ENCODE results near the gene NFIB. TPM values are rescaled to one million over a fixed set of nuclear protein-coding genes. Genes with fewer than 3 reads are reported as not detected.

Gene NFIB
- total RNA-seq, 1 donor from 2014 or later, result 0.30 TPM

DNA sequence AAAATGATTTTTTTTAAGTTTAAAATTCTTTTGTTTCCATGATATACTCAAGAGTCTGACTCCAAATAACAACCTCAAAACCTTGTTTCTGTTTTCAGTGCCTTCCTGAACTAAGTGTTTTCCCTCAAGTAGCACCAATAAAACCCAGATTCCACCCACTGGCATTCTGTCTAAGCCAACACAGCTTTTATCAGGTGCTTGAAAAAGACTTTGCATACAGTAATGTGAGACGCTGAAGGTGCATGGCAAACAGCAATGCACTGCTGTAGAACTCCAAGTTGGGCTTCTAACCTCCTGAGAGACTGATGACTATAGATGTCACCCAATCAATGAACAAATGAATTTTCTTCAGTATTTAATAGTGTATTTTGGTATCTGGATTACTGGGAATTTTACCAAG is 95.7 kb downstream of the NFIB start:
- Histone ChIP-seq H3K36me3 (no peaks in the 10 kb centered on the region), H3K9me3 (ENCODE audit: low read depth) (no peaks in the 10 kb centered on the region), H3K4me3 (no peak overlapping the region), H3K4me2 (no peak overlapping the region), H3K4me1 (no peaks in the 10 kb centered on the region), H2AFZ (replicated peaks) (no peak overlapping the region), H3K27ac (no peak overlapping the region), H4K20me1 (ENCODE audit: low read depth) (no peaks in the 10 kb centered on the region), H3K27me3 (no peaks in the 10 kb centered on the region), H3K79me2 (ENCODE audit: low read depth) (no peaks in the 10 kb centered on the region), H3K9ac (no peak overlapping the region), H3F3A (ENCODE audit: low read depth) (no peaks in the 10 kb centered on the region)
- Mint-ChIP-seq H3K9me3 (no peaks in the 10 kb centered on the region), H3K36me3 (peaks cover 2% of the 10 kb centered on the region), H3K4me3 (no peak overlapping the region), H3K27ac (no peak overlapping the region), H3K4me1 (peaks cover 5% of the 10 kb centered on the region), H3K27me3 (ENCODE audit: insufficient read depth, low read depth) (peaks cover 3% of the 10 kb centered on the region)
- no peak for DNase-seq (ENCODE audit: low spot score)
- TF ChIP-seq, protein P1, sequence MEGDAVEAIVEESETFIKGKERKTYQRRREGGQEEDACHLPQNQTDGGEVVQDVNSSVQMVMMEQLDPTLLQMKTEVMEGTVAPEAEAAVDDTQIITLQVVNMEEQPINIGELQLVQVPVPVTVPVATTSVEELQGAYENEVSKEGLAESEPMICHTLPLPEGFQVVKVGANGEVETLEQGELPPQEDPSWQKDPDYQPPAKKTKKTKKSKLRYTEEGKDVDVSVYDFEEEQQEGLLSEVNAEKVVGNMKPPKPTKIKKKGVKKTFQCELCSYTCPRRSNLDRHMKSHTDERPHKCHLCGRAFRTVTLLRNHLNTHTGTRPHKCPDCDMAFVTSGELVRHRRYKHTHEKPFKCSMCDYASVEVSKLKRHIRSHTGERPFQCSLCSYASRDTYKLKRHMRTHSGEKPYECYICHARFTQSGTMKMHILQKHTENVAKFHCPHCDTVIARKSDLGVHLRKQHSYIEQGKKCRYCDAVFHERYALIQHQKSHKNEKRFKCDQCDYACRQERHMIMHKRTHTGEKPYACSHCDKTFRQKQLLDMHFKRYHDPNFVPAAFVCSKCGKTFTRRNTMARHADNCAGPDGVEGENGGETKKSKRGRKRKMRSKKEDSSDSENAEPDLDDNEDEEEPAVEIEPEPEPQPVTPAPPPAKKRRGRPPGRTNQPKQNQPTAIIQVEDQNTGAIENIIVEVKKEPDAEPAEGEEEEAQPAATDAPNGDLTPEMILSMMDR (IDR thresholded peaks at IDR 0.05), result no peak
- TF ChIP-seq EZH2phosphoT487 (IDR thresholded peaks at IDR 0.05) (no peak), EZH2 (IDR thresholded peaks at IDR 0.05) (no peak)

DNA sequence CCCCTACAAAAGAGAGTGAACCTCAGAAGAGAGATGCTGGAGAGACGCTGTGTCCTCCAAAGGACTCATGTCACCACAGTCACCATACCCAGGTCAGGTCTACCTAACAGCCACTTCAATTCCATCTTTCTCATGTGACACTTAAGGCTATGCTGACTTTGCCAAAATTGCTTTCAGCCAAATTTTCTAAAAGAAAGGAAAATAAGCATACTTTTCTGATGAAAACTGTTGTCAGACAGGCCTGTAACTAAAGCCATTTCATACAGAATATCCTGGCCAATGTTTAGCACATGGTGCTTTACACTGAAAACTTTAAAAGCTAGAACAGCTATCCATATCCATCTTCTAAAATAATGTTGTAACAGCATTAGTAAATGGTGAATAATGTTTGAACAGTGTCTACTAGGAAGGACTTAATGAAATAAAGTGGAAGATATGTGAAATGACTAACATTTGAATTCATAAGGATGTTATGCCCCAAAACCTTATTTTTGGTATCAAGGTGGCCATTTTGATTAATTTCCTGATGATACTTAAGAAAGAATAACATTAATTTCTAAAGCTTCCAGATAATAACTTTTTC is 97.2 kb downstream of the NFIB start:
- Mint-ChIP-seq H3K36me3 (no peaks in the 10 kb centered on the region), H3K9me3 (no peaks in the 10 kb centered on the region), H3K27ac (no peak overlapping the region), H3K4me1 (peaks cover 5% of the 10 kb centered on the region), H3K4me3 (no peak overlapping the region), H3K27me3 (ENCODE audit: insufficient read depth, low read depth) (peaks cover 3% of the 10 kb centered on the region)
- Histone ChIP-seq H3K27me3 (no peaks in the 10 kb centered on the region), H3K4me1 (no peaks in the 10 kb centered on the region), H2AFZ (replicated peaks) (no peak overlapping the region), H3K27ac (no peak overlapping the region), H3K9ac (no peak overlapping the region), H3K4me2 (no peak overlapping the region), H3K4me3 (no peak overlapping the region), H3F3A (ENCODE audit: low read depth) (no peaks in the 10 kb centered on the region), H3K36me3 (no peaks in the 10 kb centered on the region), H3K79me2 (ENCODE audit: low read depth) (no peaks in the 10 kb centered on the region), H4K20me1 (ENCODE audit: low read depth) (no peaks in the 10 kb centered on the region), H3K9me3 (ENCODE audit: low read depth) (no peaks in the 10 kb centered on the region)
- no peak for DNase-seq (ENCODE audit: low spot score)
- no peak for TF ChIP-seq EZH2phosphoT487 (IDR thresholded peaks at IDR 0.05)
- TF ChIP-seq EZH2 (IDR thresholded peaks at IDR 0.05), result no peak
- TF ChIP-seq, protein P1 (IDR thresholded peaks at IDR 0.05), result no peak

DNA sequence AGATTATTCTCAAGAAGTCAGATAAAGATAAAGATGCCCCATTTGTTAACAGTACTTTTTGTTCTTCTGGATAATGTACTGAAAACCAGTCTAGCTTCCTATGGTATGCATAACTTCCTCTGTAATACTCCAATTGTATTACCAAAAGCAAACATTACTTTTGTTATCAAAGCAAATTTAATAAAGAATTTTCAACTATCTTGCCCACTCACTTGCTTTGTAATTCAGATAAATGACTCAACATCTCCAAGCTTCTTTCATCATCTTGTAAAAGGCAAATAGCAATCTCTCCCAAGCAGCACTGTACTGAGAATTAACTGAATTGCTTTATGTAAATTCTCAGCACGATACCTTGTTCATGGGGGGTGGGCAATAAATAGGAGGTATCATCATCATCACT is 98.3 kb downstream of the NFIB start:
- H3K9me3 Mint-ChIP-seq, result no peaks in the 10 kb centered on the region
- Histone ChIP-seq H3K79me2 (ENCODE audit: low read depth) (no peaks in the 10 kb centered on the region), H3K4me2 (no peak overlapping the region), H3K27me3 (no peaks in the 10 kb centered on the region), H3K4me3 (no peak overlapping the region), H3K27ac (no peak overlapping the region), H3K9me3 (ENCODE audit: low read depth) (no peaks in the 10 kb centered on the region), H3K4me1 (no peaks in the 10 kb centered on the region), H4K20me1 (ENCODE audit: low read depth) (no peaks in the 10 kb centered on the region), H3K9ac (no peak overlapping the region), H3F3A (ENCODE audit: low read depth) (no peaks in the 10 kb centered on the region), H3K36me3 (no peaks in the 10 kb centered on the region), H2AFZ (replicated peaks) (no peak overlapping the region)
- H3K27ac Mint-ChIP-seq, result no peak overlapping the region
- H3K36me3 Mint-ChIP-seq, result no peaks in the 10 kb centered on the region
- peaks cover 11% of the 10 kb centered on the region for H3K4me1 Mint-ChIP-seq
- TF ChIP-seq, protein P1 (IDR thresholded peaks at IDR 0.05), result no peak
- no peak for TF ChIP-seq EZH2 (IDR thresholded peaks at IDR 0.05)
- TF ChIP-seq EZH2phosphoT487 (IDR thresholded peaks at IDR 0.05), result no peak
- H3K27me3 Mint-ChIP-seq (ENCODE audit: insufficient read depth, low read depth), result peaks cover 3% of the 10 kb centered on the region
- DNase-seq (ENCODE audit: low spot score), result no peak
- no peak overlapping the region for H3K4me3 Mint-ChIP-seq
